ENCODE results near the gene SLC9A9. TPM values are rescaled to one million over a fixed set of nuclear protein-coding genes. Genes with fewer than 3 reads are reported as not detected.

Gene SLC9A9
- total RNA-seq, 2 donors from 2014 or later = 23.6 to 31.0 TPM

- TF ChIP-seq, protein P1, sequence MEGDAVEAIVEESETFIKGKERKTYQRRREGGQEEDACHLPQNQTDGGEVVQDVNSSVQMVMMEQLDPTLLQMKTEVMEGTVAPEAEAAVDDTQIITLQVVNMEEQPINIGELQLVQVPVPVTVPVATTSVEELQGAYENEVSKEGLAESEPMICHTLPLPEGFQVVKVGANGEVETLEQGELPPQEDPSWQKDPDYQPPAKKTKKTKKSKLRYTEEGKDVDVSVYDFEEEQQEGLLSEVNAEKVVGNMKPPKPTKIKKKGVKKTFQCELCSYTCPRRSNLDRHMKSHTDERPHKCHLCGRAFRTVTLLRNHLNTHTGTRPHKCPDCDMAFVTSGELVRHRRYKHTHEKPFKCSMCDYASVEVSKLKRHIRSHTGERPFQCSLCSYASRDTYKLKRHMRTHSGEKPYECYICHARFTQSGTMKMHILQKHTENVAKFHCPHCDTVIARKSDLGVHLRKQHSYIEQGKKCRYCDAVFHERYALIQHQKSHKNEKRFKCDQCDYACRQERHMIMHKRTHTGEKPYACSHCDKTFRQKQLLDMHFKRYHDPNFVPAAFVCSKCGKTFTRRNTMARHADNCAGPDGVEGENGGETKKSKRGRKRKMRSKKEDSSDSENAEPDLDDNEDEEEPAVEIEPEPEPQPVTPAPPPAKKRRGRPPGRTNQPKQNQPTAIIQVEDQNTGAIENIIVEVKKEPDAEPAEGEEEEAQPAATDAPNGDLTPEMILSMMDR (IDR thresholded peaks at IDR 0.05) = no peak
- TF ChIP-seq POLR2AphosphoS5 (IDR thresholded peaks at IDR 0.05) (no peak), POLR2A (IDR thresholded peaks at IDR 0.05) (no peak)
- intact Hi-C loops (cut with DNase I) = no loop called here
- Histone ChIP-seq H3K27me3 (replicated peaks; ENCODE audit: insufficient read depth) (no peaks in the 10 kb centered on the region), H3K36me3 (no peaks in the 10 kb centered on the region), H3K27ac (no peak overlapping the region), H3K9me3 (no peaks in the 10 kb centered on the region), H3K4me1 (replicated peaks) (no peaks in the 10 kb centered on the region), H3K4me3 (no peak overlapping the region)
- DNase-seq (ENCODE audit: low spot score) = no peak
- 100% methylated on average over 2 of the region's 2 CpGs for WGBS
These were observed 577.1 kb downstream of the SLC9A9 start for GRCh38 chr3:143271136-143271535.

- H3K36me3 ChIP-seq = no peaks in the 10 kb centered on the region
- no peaks in the 10 kb centered on the region for H3K27me3 ChIP-seq (replicated peaks; ENCODE audit: insufficient read depth)
- H3K4me3 ChIP-seq = no peak overlapping the region
- intact Hi-C loops (cut with DNase I) = no loop called here
- WGBS = 96% methylated on average over 3 of the region's 3 CpGs
- no peaks in the 10 kb centered on the region for H3K4me1 ChIP-seq (replicated peaks)
- H3K9me3 ChIP-seq = no peaks in the 10 kb centered on the region
- DNase-seq (ENCODE audit: low spot score) = no peak
- no peak for TF ChIP-seq POLR2AphosphoS5 (IDR thresholded peaks at IDR 0.05)
- TF ChIP-seq, protein P1 (IDR thresholded peaks at IDR 0.05) = no peak
- no peak overlapping the region for H3K27ac ChIP-seq
These were observed 578.5 kb downstream of the SLC9A9 start for GRCh38 chr3:143269741-143270140.

- WGBS = 83% methylated on average over 1 of the region's 1 CpG
- no peak for DNase-seq (ENCODE audit: low spot score)
- H3K36me3 ChIP-seq = no peaks in the 10 kb centered on the region
These were observed 580.3 kb downstream of the SLC9A9 start for GRCh38 chr3:143267989-143268388.

DNA sequence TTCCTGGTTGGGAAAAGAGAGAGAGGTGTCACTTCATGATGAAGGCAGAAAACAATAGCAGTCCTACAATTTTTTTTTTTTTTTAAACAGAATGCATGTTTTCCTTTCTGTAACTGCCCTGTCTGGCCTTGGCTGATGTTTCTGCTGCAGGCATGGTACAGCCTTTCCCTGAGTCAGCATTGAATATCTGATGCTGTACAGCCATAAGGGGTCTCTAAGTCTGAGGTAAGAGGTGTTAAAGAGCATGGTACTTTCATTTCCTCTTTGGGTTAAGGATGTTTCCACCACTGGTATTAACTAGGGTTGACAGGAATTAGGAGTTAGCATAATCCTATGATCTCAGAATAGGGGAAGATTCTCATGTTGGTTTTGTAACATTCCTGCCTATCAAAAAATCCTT is 581.3 kb downstream of the SLC9A9 start:
- TF ChIP-seq POLR2A (IDR thresholded peaks at IDR 0.05) (no peak), POLR2AphosphoS5 (IDR thresholded peaks at IDR 0.05) (no peak)
- H3K4me3 ChIP-seq = no peak overlapping the region
- no peaks in the 10 kb centered on the region for H3K36me3 ChIP-seq
- intact Hi-C loops (cut with DNase I) = no loop called here
- DNase-seq (ENCODE audit: low spot score) = no peak
- no peaks in the 10 kb centered on the region for H3K27me3 ChIP-seq (replicated peaks; ENCODE audit: insufficient read depth)
- H3K9me3 ChIP-seq = no peaks in the 10 kb centered on the region
- H3K4me1 ChIP-seq (replicated peaks) = no peaks in the 10 kb centered on the region
- H3K27ac ChIP-seq = no peak overlapping the region

More at GRCh38 chr3:143267989-143268388, 580.3 kb downstream of the SLC9A9 start:
- no peak for TF ChIP-seq POLR2AphosphoS5 (IDR thresholded peaks at IDR 0.05)
- TF ChIP-seq, protein P1 (IDR thresholded peaks at IDR 0.05) = no peak
- TF ChIP-seq POLR2A (IDR thresholded peaks at IDR 0.05) = no peak
- H3K27me3 ChIP-seq (replicated peaks; ENCODE audit: insufficient read depth) = no peaks in the 10 kb centered on the region
- no peaks in the 10 kb centered on the region for H3K9me3 ChIP-seq
- intact Hi-C loops (cut with DNase I) = no loop called here
- H3K4me1 ChIP-seq (replicated peaks) = no peaks in the 10 kb centered on the region
- H3K4me3 ChIP-seq = no peak overlapping the region
- no peak overlapping the region for H3K27ac ChIP-seq

DNA sequence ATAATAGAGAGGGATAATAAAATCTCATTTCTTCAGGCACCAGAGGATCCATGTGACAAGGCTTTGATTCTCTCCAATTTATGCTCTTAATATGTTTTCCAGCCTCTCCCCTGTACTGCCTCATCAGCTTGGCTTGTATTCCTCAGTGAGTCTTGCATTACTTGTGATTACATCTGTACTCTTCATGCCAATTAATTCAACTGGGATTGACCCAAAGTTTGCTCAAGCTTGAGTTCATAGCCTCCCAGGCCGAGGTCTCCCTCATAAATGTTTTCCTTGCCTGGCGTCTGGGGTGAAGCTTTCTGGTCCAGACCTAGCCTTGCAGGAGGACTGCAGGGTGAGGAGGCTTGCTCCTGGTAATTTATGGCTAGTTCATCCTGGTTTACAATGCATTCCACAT is 581.8 kb downstream of the SLC9A9 start:
- WGBS = 23% methylated on average over 2 of the region's 2 CpGs
- no peaks in the 10 kb centered on the region for H3K4me1 ChIP-seq (replicated peaks)
- no peaks in the 10 kb centered on the region for H3K36me3 ChIP-seq
- no peaks in the 10 kb centered on the region for H3K27me3 ChIP-seq (replicated peaks; ENCODE audit: insufficient read depth)
- no peaks in the 10 kb centered on the region for H3K9me3 ChIP-seq
- DNase-seq (ENCODE audit: low spot score) = no peak
- no peak for TF ChIP-seq POLR2AphosphoS5 (IDR thresholded peaks at IDR 0.05)
- TF ChIP-seq, protein P1 (IDR thresholded peaks at IDR 0.05) = no peak
- no peak for TF ChIP-seq POLR2A (IDR thresholded peaks at IDR 0.05)
- no peak overlapping the region for H3K27ac ChIP-seq
- H3K4me3 ChIP-seq = no peak overlapping the region
- intact Hi-C loops (cut with DNase I) = no loop called here

Data from prostate gland (tissue), 2 donors.